Skin of body (tissue), 1 donor: ENCODE results near the gene BMAL1. TPM values are rescaled to one million over a fixed set of nuclear protein-coding genes. Genes with fewer than 3 reads are reported as not detected.

Experiments
- total RNA-seq: library from RNA; depleted of rRNA; stranded (reverse); fragments of >200 nt; gene quantifications from one replicate; pipeline ENCODE4 v1.2.3, GENCODE V29; 2014

BMAL1 gene
- total RNA-seq, 1 donor from 2014 or later = 23.0 TPM

Other genes starting within 250 kb of the BMAL1 start
- 40.3 TPM for gene BTBD10, start 185.4 kb downstream of the BMAL1 start, total RNA-seq
- gene PTH, start 218.2 kb downstream of the BMAL1 start, total RNA-seq = not detected